Peyer's patch (tissue), 4 donors: ENCODE measurements around the gene C9orf72. TPM values are rescaled to one million over a fixed set of nuclear protein-coding genes. Genes with fewer than 3 reads are reported as not detected.

ENCODE experiments used
- DNase-seq, 3 donors: peaks; one replicate each; pipeline ENCODE4 v3.0.0-alpha.2; 2017 to 2019
- H3K27ac ChIP-seq, 4 donors: fragments of 200-600 bp; sonication (generic); one replicate each; pipeline ENCODE4 v1.5.1; 2016 to 2019
- H3K27me3 ChIP-seq, 2 donors: fragments of 200-600 bp; sonication (generic); one replicate each; pipeline ENCODE4 v1.5.1; 2019
- H3K36me3 ChIP-seq, 3 donors: fragments of 200-600 bp; sonication (generic); one replicate each; pipeline ENCODE4 v1.5.1; 2016 to 2019
- H3K4me1 ChIP-seq, 4 donors: fragments of 200-600 bp; sonication (generic); one replicate each; pipeline ENCODE4 v1.5.1; 2016 to 2019
- H3K4me3 ChIP-seq, 4 donors: fragments of 200-600 bp; sonication (generic); 1 replicate in 3 of 4; 2 replicates in 1 of 4; pipeline ENCODE4 v1.5.1; 2016 to 2019; ENCODE audit warnings: mild to moderate bottlenecking in 1 of 4
- H3K9me3 ChIP-seq, 4 donors: fragments of 200-600 bp; sonication (generic); one replicate each; pipeline ENCODE4 v1.5.1; 2016 to 2019; ENCODE audit warnings: mild to moderate bottlenecking in 1 of 4
- CTCF ChIP-seq, 6 experiments: fragments of 450-650 bp in 4 of 6; fragments of 200-600 bp in 2 of 6; sonication (generic) in 1 of 6; IDR thresholded peaks; one replicate each; pipeline ENCODE4 v1.5.1; 2017 to 2019; ENCODE audit warnings: antibody characterized with exemption in 6 of 6, mild to moderate bottlenecking in 3 of 6, moderate library complexity in 1 of 6
- POLR2A ChIP-seq, 2 donors: fragments of 450-650 bp; IDR thresholded peaks; one replicate each; pipeline ENCODE4 v1.5.1; 2017; ENCODE audit warnings: antibody characterized with exemption in 2 of 2, mild to moderate bottlenecking in 2 of 2, moderate library complexity in 2 of 2
- total RNA-seq, 4 donors: library from RNA; depleted of rRNA; stranded (reverse); fragments of >200 nt; gene quantifications; one replicate each; pipeline ENCODE4 v1.1.0, GENCODE V29; 2016

C9orf72 gene
- total RNA-seq, 4 donors from 2014 or later = 13.1 to 30.5 (median 15.1) TPM

GRCh38 chr9:27556470-27556869, 16.8 kb downstream of the C9orf72 start:
- Histone ChIP-seq H3K27me3 (no peaks in the 10 kb centered on the region), H3K4me3 (no peak overlapping the region), H3K4me1 (no peaks in the 10 kb centered on the region), H3K9me3 (no peaks in the 10 kb centered on the region), H3K36me3 (peaks cover 0 to 47% (median 0%) of the 10 kb centered on the region in 3 donors), H3K27ac (no peak overlapping the region)
- TF ChIP-seq POLR2A (IDR thresholded peaks at IDR 0.05) (no peak), CTCF (IDR thresholded peaks at IDR 0.05) (no peak)
- no peak for DNase-seq

- Histone ChIP-seq H3K27ac (no peak overlapping the region), H3K4me1 (no peaks in the 10 kb centered on the region), H3K4me3 (no peak overlapping the region), H3K36me3 (peaks cover 0 to 38% (median 0%) of the 10 kb centered on the region in 3 donors), H3K27me3 (no peaks in the 10 kb centered on the region), H3K9me3 (no peaks in the 10 kb centered on the region)
- no peak for DNase-seq
- no peak for TF ChIP-seq CTCF (IDR thresholded peaks at IDR 0.05)
- no peak for TF ChIP-seq POLR2A (IDR thresholded peaks at IDR 0.05)
Measured at GRCh38 chr9:27554712-27555111, 18.6 kb downstream of the C9orf72 start.

- no peak overlapping the region for H3K4me3 ChIP-seq
- no peaks in the 10 kb centered on the region for H3K9me3 ChIP-seq
- H3K4me1 ChIP-seq = no peaks in the 10 kb centered on the region
- H3K36me3 ChIP-seq = peaks cover 0 to 2% (median 0%) of the 10 kb centered on the region in 3 donors
- no peak for DNase-seq
- no peak overlapping the region for H3K27ac ChIP-seq
- no peak for TF ChIP-seq POLR2A (IDR thresholded peaks at IDR 0.05)
- TF ChIP-seq CTCF (IDR thresholded peaks at IDR 0.05) = no peak
- H3K27me3 ChIP-seq = no peaks in the 10 kb centered on the region
Measured at GRCh38 chr9:27549196-27549755, 24.0 kb downstream of the C9orf72 start.

- no peak for DNase-seq
- TF ChIP-seq CTCF (IDR thresholded peaks at IDR 0.05) (peak in 4 of 6 experiments; percentile 36 to 68 (median 66)), POLR2A (IDR thresholded peaks at IDR 0.05) (no peak)
- no peaks in the 10 kb centered on the region for H3K9me3 ChIP-seq
- no peaks in the 10 kb centered on the region for H3K27me3 ChIP-seq
- no peak overlapping the region for H3K27ac ChIP-seq
- no peak overlapping the region for H3K4me3 ChIP-seq
- no peaks in the 10 kb centered on the region for H3K4me1 ChIP-seq
- no peaks in the 10 kb centered on the region for H3K36me3 ChIP-seq
Measured at GRCh38 chr9:27548055-27548741, 25.1 kb downstream of the C9orf72 start.

GRCh38 chr9:27545471-27545870, 27.8 kb downstream of the C9orf72 start:
- no peaks in the 10 kb centered on the region for H3K36me3 ChIP-seq
- no peak overlapping the region for H3K4me3 ChIP-seq
- peaks cover 0 to 5% (median 0%) of the 10 kb centered on the region in 4 donors for H3K4me1 ChIP-seq
- no peaks in the 10 kb centered on the region for H3K27me3 ChIP-seq
- DNase-seq = no peak
- no peaks in the 10 kb centered on the region for H3K9me3 ChIP-seq
- no peak overlapping the region for H3K27ac ChIP-seq
- TF ChIP-seq POLR2A (IDR thresholded peaks at IDR 0.05) = no peak
- TF ChIP-seq CTCF (IDR thresholded peaks at IDR 0.05) = no peak
